ENCODE data around the gene TXN.

The TXN gene

GRCh38 chr9:110246214-110246613 is 10.1 kb downstream of the TXN start:
- Histone ChIP-seq H3K27ac (ENCODE audit: insufficient read depth, low read depth, low read length, poor library complexity, severe bottlenecking) (no peak overlapping the region), H3K27me3 (ENCODE audit: control insufficient read depth, insufficient read depth, low read length, poor library complexity, severe bottlenecking) (no peaks in the 10 kb centered on the region), H3K4me1 (ENCODE audit: control insufficient read depth, insufficient read depth, low read length) (no peaks in the 10 kb centered on the region), H3K4me3 (ENCODE audit: insufficient read depth, low read depth, low read length) (no peak overlapping the region), H3K9me3 (ENCODE audit: control insufficient read depth, low read length) (no peaks in the 10 kb centered on the region), H3K36me3 (ENCODE audit: control insufficient read depth, insufficient read depth, low read length) (peaks cover 12% of the 10 kb centered on the region)
- 95 to 97% methylated on average over 6 of the region's 6 CpGs for WGBS, 2 experiments

- H3K36me3 ChIP-seq (ENCODE audit: control insufficient read depth, insufficient read depth, low read length), result peaks cover 10% of the 10 kb centered on the region
Measured at GRCh38 chr9:110244616-110245015, 11.7 kb downstream of the TXN start.

DNA sequence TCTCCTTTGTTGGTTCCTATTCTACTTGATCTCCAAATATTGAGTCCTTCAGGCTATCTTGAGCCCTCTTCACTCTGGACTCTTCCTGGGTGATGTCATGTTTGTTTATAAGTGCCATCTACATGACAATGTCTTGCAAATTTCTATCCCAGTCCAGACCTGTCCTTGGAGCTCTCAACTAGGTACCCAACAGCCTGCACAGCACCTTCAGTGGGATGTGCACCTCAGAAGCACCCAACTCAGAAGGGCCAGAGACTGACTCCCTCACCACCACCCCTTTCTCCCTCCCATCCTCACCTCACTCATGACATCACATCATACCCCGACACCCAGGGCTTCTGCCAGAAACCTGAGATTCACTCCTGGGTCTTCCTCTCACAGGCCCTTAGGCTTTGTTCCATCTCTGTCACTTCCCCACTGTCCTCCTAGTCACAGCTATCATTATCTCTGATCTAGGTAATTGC is 14.4 kb downstream of the TXN start:
- Histone ChIP-seq H3K9me3 (ENCODE audit: control insufficient read depth, low read length) (no peaks in the 10 kb centered on the region), H3K4me3 (ENCODE audit: insufficient read depth, low read depth, low read length) (no peak overlapping the region), H3K27me3 (ENCODE audit: control insufficient read depth, insufficient read depth, low read length, poor library complexity, severe bottlenecking) (no peaks in the 10 kb centered on the region), H3K36me3 (ENCODE audit: control insufficient read depth, insufficient read depth, low read length) (peaks cover 4% of the 10 kb centered on the region), H3K4me1 (ENCODE audit: control insufficient read depth, insufficient read depth, low read length) (no peaks in the 10 kb centered on the region), H3K27ac (ENCODE audit: insufficient read depth, low read depth, low read length, poor library complexity, severe bottlenecking) (no peak overlapping the region)
- 91 to 98% methylated on average over 1 of the region's 1 CpG for WGBS, 2 experiments

More at GRCh38 chr9:110244616-110245015, 11.7 kb downstream of the TXN start:
- Histone ChIP-seq H3K27ac (ENCODE audit: insufficient read depth, low read depth, low read length, poor library complexity, severe bottlenecking) (no peak overlapping the region), H3K4me3 (ENCODE audit: insufficient read depth, low read depth, low read length) (no peak overlapping the region), H3K27me3 (ENCODE audit: control insufficient read depth, insufficient read depth, low read length, poor library complexity, severe bottlenecking) (no peaks in the 10 kb centered on the region), H3K4me1 (ENCODE audit: control insufficient read depth, insufficient read depth, low read length) (no peaks in the 10 kb centered on the region), H3K9me3 (ENCODE audit: control insufficient read depth, low read length) (no peaks in the 10 kb centered on the region)
- WGBS, 2 experiments, result 87 to 92% methylated on average over 2 to 3 of the region's 3 CpGs

DNA sequence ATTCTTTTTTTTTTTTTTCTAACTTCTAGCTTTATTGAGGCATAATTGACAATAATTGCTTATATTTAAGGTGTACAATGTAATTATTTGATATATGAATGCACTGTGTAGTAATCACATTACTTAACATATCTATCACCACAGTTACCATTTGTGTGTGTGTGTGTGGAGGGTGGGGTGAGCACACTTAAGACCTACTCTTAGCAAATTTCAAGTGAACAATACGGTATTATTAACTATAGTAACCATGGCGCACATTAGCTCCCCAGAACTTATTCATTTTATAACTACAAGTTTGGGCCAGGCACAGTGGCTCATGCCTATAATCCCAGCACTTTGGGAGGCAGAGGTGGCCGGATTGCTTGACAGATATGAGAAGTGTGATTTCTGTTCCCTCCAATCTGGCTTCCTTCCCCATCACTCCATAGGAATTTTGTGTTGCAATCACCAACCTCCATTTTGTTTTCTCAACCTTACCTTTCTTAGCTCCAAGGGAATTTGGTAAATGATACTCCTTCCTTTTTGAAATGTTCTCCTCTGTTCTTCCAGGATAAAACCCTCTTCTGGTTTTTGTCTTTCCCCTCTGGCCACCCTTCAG is 14.9 kb downstream of the TXN start:
- Histone ChIP-seq H3K4me1 (ENCODE audit: control insufficient read depth, insufficient read depth, low read length) (no peaks in the 10 kb centered on the region), H3K9me3 (ENCODE audit: control insufficient read depth, low read length) (no peaks in the 10 kb centered on the region), H3K36me3 (ENCODE audit: control insufficient read depth, insufficient read depth, low read length) (peaks cover 4% of the 10 kb centered on the region), H3K27me3 (ENCODE audit: control insufficient read depth, insufficient read depth, low read length, poor library complexity, severe bottlenecking) (no peaks in the 10 kb centered on the region), H3K27ac (ENCODE audit: insufficient read depth, low read depth, low read length, poor library complexity, severe bottlenecking) (no peak overlapping the region), H3K4me3 (ENCODE audit: insufficient read depth, low read depth, low read length) (no peak overlapping the region)
- WGBS, 2 experiments, result 82 to 94% methylated on average over 3 of the region's 3 CpGs

DNA sequence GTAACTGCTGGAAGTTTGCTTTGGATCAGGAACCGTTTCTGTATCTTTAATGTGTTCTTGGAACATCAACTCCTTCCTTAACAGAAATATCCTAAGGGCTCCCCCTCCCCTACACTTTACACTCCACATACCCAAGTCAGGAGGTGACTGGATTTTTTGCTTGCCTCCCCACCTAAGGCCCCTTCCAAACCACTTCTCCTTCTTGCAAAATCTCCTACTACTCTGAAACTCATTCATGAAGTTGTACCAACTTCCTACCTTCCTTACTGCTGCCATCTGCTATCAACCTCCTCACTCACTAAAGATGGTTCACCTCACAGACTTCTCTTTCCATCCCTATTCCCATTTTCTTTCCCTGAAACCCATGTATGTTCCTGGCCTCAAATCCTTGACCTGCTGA is 16.1 kb downstream of the TXN start:
- peaks cover 4% of the 10 kb centered on the region for H3K36me3 ChIP-seq (ENCODE audit: control insufficient read depth, insufficient read depth, low read length)
- 92 to 94% methylated on average over 1 of the region's 1 CpG for WGBS, 2 experiments
- H3K27ac ChIP-seq (ENCODE audit: insufficient read depth, low read depth, low read length, poor library complexity, severe bottlenecking), result no peak overlapping the region
- no peaks in the 10 kb centered on the region for H3K27me3 ChIP-seq (ENCODE audit: control insufficient read depth, insufficient read depth, low read length, poor library complexity, severe bottlenecking)
- no peaks in the 10 kb centered on the region for H3K9me3 ChIP-seq (ENCODE audit: control insufficient read depth, low read length)
- no peak overlapping the region for H3K4me3 ChIP-seq (ENCODE audit: insufficient read depth, low read depth, low read length)
- no peaks in the 10 kb centered on the region for H3K4me1 ChIP-seq (ENCODE audit: control insufficient read depth, insufficient read depth, low read length)

GRCh38 chr9:110228321-110228720 is 28.0 kb downstream of the TXN start:
- WGBS, 2 experiments, result 87 to 91% methylated on average over 2 of the region's 2 CpGs
- Histone ChIP-seq H3K27ac (ENCODE audit: insufficient read depth, low read depth, low read length, poor library complexity, severe bottlenecking) (no peak overlapping the region), H3K4me3 (ENCODE audit: insufficient read depth, low read depth, low read length) (no peak overlapping the region), H3K27me3 (ENCODE audit: control insufficient read depth, insufficient read depth, low read length, poor library complexity, severe bottlenecking) (no peaks in the 10 kb centered on the region), H3K4me1 (ENCODE audit: control insufficient read depth, insufficient read depth, low read length) (no peaks in the 10 kb centered on the region), H3K36me3 (ENCODE audit: control insufficient read depth, insufficient read depth, low read length) (no peaks in the 10 kb centered on the region), H3K9me3 (ENCODE audit: control insufficient read depth, low read length) (no peaks in the 10 kb centered on the region)

GRCh38 chr9:110224583-110224982 is 31.7 kb downstream of the TXN start:
- Histone ChIP-seq H3K27me3 (ENCODE audit: control insufficient read depth, insufficient read depth, low read length, poor library complexity, severe bottlenecking) (no peaks in the 10 kb centered on the region), H3K36me3 (ENCODE audit: control insufficient read depth, insufficient read depth, low read length) (no peaks in the 10 kb centered on the region), H3K4me1 (ENCODE audit: control insufficient read depth, insufficient read depth, low read length) (no peaks in the 10 kb centered on the region), H3K27ac (ENCODE audit: insufficient read depth, low read depth, low read length, poor library complexity, severe bottlenecking) (no peak overlapping the region), H3K9me3 (ENCODE audit: control insufficient read depth, low read length) (no peaks in the 10 kb centered on the region), H3K4me3 (ENCODE audit: insufficient read depth, low read depth, low read length) (no peak overlapping the region)
- WGBS, 2 experiments, result 43 to 63% methylated on average over 2 to 3 of the region's 3 CpGs

DNA sequence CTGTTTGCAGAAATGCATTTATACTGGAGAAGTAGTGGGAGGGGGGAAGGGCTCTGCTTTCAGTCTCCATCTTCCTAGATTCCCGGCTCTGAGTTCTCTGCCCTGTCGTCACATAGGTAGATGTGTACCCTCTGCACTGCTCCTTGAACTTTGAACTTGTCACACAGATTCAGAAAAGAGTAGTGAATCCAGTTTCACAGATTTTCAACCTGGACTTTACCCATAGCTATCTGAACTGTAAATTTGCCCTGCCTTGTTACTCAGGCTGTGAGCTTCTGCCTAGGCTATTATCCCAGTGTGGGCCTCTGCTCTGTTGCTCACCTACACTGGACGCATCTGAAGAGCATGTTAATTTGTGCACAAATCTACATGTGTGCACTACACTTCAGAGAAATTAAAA is 35.5 kb downstream of the TXN start:
- H3K27me3 ChIP-seq (ENCODE audit: control insufficient read depth, insufficient read depth, low read length, poor library complexity, severe bottlenecking), result no peaks in the 10 kb centered on the region
- H3K4me1 ChIP-seq (ENCODE audit: control insufficient read depth, insufficient read depth, low read length), result no peaks in the 10 kb centered on the region
- WGBS, 2 experiments, result 92 to 93% methylated on average over 3 of the region's 3 CpGs
- H3K36me3 ChIP-seq (ENCODE audit: control insufficient read depth, insufficient read depth, low read length), result no peaks in the 10 kb centered on the region
- no peak overlapping the region for H3K27ac ChIP-seq (ENCODE audit: insufficient read depth, low read depth, low read length, poor library complexity, severe bottlenecking)
- no peaks in the 10 kb centered on the region for H3K9me3 ChIP-seq (ENCODE audit: control insufficient read depth, low read length)
- H3K4me3 ChIP-seq (ENCODE audit: insufficient read depth, low read depth, low read length), result no peak overlapping the region

GRCh38 chr9:110217656-110218099 is 38.6 kb downstream of the TXN start:
- Histone ChIP-seq H3K4me1 (ENCODE audit: control insufficient read depth, insufficient read depth, low read length) (no peaks in the 10 kb centered on the region), H3K4me3 (ENCODE audit: insufficient read depth, low read depth, low read length) (no peak overlapping the region)

DNA sequence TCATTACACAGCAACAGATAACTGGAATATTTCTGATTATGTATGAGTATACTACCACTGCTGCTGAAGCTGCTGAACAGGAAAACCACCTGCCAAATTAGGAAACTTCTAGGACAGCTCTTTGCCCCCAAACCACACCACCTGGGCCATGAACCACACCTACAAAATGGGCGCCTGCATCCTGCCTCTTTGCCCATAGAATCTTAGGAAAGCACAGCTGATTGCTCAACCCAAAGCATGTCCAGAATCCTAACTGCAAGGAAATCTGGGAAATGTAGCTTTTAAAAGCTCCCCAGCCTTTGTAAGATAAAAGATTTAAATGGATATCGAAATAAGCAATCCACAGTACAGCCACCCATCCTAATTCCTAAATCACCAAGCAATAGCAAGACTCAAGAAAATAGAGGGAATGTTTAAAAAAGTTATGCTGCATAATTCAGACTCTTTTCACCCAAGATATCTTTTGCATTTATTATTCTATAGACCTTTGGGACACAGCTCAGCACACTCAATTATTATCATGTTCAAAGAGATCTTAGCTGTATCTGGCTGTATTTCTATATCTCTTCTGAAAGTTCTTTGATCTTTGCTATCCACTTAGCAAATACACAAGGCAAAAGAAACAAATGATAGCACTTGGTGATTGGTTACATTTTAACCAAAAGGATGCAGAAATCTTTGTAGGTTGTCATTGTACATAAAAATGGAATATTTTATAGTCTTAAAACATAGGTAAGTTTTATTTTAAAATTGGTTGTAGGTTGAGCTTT is 41.5 kb downstream of the TXN start:
- H3K4me1 ChIP-seq (ENCODE audit: control insufficient read depth, insufficient read depth, low read length), result no peaks in the 10 kb centered on the region
- no peak overlapping the region for H3K27ac ChIP-seq (ENCODE audit: insufficient read depth, low read depth, low read length, poor library complexity, severe bottlenecking)
- WGBS, 2 experiments, result 88 to 100% methylated on average over 1 to 2 of the region's 2 CpGs

More at GRCh38 chr9:110217656-110218099, 38.6 kb downstream of the TXN start:
- WGBS, 2 experiments, result 48 to 51% methylated on average over 9 to 10 of the region's 10 CpGs
- Histone ChIP-seq H3K36me3 (ENCODE audit: control insufficient read depth, insufficient read depth, low read length) (no peaks in the 10 kb centered on the region), H3K9me3 (ENCODE audit: control insufficient read depth, low read length) (no peaks in the 10 kb centered on the region), H3K27me3 (ENCODE audit: control insufficient read depth, insufficient read depth, low read length, poor library complexity, severe bottlenecking) (no peaks in the 10 kb centered on the region), H3K27ac (ENCODE audit: insufficient read depth, low read depth, low read length, poor library complexity, severe bottlenecking) (no peak overlapping the region)

More for the DNA sequence above, 41.5 kb downstream of the TXN start:
- Histone ChIP-seq H3K27me3 (ENCODE audit: control insufficient read depth, insufficient read depth, low read length, poor library complexity, severe bottlenecking) (no peaks in the 10 kb centered on the region), H3K4me3 (ENCODE audit: insufficient read depth, low read depth, low read length) (no peak overlapping the region), H3K9me3 (ENCODE audit: control insufficient read depth, low read length) (no peaks in the 10 kb centered on the region), H3K36me3 (ENCODE audit: control insufficient read depth, insufficient read depth, low read length) (no peaks in the 10 kb centered on the region)

Measured in ectodermal cell (in vitro differentiated cells).